Stimulated activated CD4-positive, alpha-beta T cell treated with anti-CD3 and anti-CD28 coated beads, TNF-alpha, amount 100 ng/mL, for 4 hours (primary cell): Measurements from ENCODE around the gene MYO1D.

ENCODE experiments used
- DNase-seq, 3 experiments: peaks; one replicate each; pipeline ENCODE4 v3.0.0-alpha.2; 2020; ENCODE audit warnings: low read depth in 3 of 3

Gene MYO1D

DNA sequence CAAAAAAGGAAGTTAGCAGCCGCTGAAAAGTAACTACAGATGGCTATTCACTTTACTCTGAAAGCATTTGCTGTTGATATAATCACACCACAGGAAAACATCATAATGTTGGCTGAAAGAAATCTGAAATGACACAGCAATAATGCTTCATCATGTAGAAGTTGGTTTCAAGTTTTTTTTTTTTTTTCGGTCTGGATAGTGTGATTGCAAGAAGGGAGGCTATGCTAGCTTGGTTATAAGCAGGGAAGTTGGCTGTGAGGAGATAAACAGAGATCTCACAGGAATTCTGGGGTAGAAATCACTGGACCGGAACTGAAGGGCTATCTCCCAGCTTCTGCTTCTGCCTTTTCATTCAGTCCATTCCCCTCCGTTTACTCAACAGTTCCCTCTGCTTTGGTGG lies 57.9 kb downstream of the MYO1D start:
- DNase-seq: no peak

DNA sequence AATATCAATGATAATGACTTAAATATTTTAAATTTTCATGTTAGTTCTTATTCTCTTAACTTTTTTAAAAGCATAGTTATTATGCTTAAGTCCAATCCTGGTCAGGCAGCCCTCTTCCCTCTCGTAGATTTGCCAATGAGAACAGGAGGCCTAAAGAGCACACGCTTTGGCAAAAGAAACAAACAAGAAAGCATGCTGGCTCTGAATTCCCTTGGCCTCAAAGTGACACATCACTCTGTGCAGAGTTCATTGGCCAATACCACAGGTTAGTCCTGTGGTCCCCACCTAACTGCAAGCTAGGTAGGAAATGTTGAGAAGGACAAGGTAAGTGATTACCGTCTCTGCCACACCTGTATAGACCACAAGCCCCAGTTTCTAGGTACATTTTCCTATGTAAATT lies 61.5 kb downstream of the MYO1D start:
- DNase-seq: no peak

DNA sequence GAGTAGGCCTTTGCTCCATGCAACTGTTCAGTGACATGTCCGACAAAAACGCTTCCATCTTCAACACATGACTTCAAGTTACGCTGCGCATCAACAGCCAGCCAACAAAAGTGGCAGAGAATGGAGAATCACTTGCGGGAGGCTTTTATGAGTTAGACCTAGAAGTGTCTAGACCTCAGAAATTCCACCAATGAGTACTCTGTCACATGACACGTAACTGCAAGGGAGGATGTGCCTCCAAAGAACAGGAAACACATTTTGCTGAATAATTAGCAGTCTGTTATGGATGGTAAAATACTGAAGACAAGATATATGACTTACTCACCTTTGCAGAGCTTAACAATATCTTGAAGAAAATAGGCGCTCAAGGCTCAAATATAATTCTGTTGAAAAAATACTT lies 62.1 kb downstream of the MYO1D start:
- no peak for DNase-seq

DNA sequence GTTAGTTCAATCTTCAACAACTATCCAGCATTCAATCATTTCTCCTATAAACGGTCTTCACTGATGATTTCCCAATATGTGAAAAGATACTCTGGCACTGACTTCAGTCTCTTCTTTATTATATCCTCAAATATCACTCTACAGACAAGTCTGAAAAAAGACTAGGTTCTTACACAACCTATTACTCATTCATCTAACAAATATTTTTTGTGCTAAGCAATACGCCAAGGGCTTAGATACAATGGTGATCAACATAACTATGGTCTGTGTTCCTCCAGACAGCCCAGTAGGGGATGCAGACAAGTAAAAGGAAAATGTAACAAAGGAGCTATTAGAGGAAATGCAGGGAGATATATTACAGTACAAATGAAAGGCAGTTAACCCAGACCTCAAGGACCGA lies 63.9 kb downstream of the MYO1D start:
- no peak for DNase-seq

DNA sequence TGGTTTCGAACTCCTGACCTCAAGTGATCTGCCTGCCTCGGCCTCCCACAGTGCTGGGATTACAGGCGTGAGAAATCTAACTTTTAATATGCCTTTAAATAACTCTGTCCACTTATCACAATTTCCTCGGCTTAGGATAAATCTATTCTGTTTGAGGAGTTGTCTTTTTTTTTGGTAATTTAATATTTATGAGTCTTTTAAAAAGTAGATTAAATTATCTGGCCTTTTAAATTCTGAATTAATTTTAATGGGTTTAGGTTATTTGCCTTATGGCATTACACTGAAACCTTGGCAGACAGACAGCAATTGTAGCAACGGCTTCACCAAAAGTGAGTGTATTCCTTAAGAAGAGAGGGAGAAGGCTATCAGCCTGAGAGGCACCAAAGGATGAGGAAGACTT lies 66.2 kb downstream of the MYO1D start:
- DNase-seq: no peak

DNA sequence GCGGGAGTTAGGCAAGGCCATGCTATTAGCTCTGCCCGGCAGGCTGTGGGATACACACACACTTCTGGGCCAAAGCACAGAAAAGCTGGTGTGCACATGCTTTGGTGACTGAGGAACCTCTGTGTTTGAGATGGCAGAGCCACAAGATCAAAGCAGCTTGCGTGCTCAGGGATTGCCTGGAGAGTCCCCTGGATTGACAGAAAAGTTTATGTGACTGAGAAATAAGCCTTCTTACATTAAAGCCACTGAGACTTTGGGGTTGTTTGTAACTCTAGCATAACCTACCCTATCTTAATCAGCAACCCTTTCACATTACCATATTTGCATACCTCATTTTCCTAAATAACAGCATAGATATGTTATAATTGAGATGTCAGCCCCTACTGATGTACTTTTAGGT lies 69.3 kb downstream of the MYO1D start:
- no peak for DNase-seq

DNA sequence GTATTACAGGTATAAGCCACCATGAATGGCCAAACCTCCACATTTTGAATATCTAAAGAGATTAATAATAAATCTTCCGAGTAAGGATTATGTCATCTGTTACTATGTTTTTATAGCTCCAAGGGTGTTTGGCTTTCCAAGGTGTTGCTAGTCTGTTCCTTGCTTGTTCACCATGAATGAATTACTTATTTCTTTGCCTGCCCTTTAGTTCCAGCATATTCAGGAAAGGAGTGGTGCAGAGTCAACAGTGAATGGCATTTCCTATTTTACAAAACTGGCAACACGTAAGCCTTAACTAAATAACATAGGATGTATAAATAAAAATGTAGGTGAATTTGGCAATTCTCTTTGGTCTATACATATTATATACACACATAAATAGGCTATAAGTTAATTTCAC lies 70.3 kb downstream of the MYO1D start:
- no peak for DNase-seq

DNA sequence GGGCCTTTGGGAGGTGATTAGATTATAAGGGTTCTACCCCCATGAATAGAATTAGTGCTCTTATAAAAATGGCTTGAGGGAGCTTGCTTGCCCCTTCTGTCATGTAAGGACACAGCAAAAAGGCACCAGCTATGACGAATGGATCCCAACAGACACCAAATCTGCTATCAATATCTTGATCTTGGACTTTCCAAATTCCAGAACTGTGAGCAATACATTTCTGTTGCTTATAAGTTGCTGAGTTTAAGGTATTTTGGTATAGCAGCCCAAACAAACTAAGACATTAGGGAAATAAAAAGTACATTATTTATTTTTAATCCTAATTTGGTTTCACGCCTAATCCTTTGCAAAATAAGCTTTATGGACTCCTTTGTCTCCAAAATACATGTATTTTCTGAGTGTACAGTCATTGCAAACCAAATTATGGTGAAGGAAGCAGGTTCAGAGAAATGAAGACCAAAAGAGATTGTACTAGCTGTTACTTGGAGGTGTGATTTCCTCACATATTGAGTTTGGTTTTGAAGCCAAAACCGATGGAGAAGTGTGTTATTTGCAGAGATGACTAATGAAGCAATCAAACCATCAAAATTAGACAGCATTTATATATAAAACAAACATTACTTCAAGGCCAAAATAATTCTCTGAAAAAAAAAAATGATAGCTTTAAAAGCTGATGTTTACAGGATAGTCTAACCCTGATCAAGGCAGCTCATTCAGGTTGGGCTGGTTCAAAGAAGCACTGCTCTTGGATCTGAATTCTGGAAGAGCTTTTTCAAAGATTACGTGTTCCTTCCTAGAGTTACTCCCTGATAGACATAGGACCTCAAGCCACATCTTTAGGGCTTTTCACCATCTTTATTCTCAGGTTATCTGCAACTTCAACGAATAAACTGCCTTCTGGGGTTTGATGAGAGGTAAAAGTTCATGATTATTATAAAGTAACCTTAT lies 71.6 kb downstream of the MYO1D start:
- DNase-seq: no peak

DNA sequence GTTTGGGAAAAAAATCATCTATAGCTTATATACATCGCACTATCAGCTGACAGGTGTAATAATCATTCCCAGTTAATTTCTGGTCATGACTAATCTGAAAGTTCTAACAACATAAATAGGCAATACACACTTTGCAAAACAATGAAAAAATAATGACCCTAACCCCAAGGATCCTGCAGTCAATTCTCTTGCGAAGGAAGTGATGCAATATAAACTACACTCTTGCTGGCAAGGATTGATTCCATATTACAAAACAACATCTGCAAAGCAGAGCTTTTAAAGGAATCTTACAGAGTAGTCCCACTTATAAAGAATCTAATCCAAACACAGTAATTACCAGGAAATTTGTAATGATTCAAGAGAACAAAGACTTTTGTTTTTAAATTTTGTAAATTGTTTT lies 73.4 kb downstream of the MYO1D start:
- no peak for DNase-seq

DNA sequence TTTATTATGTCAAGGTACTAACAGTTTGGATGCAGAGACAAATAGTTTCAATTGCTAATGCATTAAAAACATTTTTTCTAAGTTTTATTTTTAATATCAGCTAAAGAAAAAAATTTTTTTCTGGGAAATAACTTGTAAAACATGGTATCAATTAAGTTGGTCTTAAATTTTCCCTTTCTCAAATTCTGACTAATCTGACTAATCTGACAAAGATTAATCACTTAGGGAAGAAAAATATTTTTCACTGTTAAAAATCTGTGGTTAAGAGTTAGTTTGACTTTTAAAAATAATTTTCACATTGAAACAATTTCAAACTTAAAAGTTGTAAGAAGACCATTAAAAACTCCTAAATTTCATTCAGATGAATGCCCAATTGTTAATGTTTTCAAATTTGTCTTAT lies 74.6 kb downstream of the MYO1D start:
- no peak for DNase-seq

DNA sequence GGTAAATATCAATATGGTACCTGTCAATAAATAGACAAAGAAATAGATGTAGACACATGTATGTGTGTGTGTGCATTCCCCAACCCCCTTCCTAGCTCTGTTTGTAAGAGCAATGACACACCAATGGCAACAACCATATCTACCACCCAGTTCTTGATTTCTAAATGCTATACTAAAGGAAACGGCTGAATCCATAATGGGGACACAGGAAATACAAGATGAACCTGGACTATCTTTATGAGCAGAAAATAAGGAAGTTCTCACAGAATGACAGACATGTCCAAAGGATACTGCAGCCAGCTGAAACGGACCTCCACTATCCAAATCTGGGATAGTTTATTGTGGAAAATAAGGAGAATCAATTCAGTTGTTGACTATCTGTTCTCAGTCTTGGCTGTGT lies 75.3 kb downstream of the MYO1D start:
- DNase-seq: no peak

DNA sequence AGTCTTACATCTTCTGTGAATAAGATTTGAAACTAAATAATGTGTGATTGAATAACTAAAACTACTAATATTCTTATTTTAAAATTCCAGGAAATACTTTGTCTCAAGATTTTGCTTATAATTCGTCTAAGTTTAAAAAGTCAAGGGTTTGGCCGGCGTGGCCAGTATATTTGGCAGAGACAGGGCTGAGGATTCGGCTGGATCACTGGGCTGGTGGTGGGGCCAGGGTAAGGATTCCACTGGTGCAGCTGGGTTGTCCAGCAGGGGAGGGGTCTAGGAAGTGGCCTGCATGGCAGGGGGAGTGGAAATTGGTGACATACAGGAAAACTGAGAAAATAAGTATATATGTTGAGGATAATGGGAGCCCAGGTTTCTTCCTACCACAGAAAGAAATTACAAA lies 75.7 kb downstream of the MYO1D start:
- no peak for DNase-seq

DNA sequence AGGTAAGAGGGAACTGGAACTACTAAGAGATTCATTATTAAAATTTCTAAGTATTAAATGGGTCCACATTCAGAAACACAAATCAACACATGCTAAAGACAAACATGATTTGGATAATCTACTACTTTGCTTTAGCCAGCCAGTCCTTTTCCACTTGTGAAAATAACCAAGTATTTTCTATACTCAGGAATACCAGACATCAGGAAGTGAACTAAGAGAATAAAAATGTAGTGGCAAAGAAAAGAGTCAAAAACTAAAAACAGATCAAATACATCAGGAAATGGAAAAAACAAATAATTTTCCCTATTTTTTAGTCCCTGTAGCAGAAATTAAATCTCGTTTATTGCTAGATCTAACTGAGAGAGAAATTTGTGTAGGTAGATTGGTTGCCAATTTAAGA lies 78.0 kb downstream of the MYO1D start:
- DNase-seq: no peak

DNA sequence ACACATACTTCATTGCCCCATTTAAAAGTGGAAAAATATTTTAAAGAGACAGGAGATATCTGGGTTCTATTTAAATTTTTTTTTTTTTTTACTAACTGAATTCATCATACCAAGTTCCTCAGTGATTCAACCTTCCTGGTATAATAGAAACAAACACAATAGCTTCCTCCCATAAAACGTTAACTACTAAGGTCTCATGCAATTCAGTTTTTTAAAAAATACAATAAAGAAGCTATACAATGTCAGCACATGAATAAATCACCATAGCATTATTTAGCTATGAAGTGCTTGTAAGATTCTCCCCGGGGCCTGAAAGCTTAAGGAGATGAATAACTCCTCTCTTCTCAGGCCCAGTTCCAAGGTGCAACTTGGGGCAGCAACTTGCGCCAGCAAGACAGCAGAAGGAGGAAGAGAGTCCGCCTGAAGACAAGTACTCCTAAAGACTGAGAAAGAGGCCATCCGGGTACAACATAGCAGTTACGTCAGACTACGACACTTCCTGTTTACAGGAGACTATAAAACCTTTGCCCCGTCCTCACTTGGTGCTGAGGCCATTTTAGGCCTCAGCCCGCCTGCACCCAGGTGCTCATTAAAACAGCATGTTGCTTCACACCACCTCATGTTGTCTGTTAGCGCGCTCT lies 81.5 kb downstream of the MYO1D start:
- no peak for DNase-seq

DNA sequence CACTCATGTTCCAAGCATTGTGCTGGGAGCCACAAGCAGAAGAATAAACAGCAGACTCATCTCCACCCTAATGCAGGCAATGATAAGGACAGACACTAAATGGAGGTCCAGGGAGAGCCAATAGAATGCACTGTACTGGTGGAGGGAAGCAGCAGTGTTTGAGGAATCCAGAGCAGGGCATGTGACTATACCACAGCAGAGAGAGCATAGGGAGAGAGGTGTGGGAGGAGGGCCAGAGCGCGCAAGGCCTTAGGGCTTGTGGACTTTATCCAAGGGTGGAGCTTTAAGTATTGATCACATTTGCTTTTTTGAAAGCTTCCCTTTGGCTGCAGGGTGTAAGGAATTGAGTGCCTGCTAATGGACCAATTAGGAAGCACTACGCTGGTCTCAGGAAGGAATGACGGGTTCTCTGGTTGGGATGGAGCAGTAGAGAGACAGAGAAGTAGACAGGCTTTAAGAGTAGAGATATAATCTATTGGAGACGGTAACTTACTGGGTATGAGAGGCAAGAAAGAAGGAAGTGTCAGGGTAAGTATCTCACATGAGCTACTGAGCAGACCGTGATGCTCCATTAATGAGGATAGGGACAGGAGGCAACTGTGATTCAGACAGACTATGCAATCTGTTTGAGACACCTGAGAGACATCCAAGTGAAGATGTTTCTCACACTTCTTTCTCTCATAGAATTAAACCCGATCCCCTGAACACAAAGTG lies 82.2 kb downstream of the MYO1D start:
- DNase-seq: no peak

DNA sequence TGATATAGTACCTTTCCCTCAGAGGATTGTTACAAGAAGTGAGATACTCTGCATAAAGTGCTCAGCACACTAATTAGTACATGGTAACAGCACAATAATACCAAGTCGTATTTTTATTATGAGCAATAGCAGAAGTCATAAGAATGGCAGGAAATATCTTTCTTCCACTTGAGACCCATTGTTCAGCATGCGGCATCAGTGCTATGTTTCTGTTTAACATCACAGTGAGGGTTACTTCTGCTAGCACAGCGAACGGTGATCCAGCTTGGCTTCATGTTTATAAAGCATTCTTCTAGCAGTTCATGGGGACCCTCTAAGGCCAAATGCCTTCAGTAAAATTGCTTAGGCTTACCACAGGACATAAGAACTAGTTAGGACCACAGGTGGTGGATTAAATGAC lies 83.1 kb downstream of the MYO1D start:
- DNase-seq: no peak

DNA sequence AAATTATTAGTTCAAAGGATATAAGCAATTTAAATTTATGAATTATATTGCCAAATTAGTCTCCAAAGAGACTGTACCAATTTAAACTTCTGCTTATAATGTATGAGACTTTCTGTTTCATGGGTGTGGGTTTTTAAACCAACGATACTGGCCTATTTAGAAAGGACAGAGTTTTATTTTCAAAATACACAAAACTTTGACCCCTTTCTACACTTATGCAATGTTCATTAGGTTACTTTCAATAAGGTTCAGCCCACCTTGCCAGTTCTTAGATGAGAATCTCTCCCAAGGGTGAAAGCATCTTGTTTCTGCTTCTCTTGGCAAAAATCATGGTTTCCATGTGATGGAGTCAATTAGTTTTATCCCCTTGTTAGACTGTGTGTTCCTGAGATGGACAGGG lies 84.7 kb downstream of the MYO1D start:
- DNase-seq: no peak

DNA sequence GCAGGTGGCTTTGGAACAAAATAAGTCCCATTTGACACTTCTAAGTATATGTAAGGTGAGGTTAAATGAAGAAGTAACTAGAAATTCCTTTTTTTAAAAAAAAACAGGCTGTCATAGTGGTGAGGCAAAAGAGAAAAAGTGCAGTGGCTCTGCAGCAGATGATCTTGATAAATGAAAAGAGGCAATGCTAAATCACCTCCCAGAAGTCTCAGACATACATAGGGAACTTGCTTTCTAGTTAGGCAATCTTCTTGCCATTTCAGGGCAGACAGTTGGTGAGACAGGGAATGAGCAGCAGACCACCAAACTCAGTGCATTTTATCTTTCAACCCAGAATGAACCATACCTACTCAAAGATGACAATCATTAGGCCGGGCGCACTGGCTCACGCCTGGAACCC lies 90.8 kb downstream of the MYO1D start:
- no peak for DNase-seq

DNA sequence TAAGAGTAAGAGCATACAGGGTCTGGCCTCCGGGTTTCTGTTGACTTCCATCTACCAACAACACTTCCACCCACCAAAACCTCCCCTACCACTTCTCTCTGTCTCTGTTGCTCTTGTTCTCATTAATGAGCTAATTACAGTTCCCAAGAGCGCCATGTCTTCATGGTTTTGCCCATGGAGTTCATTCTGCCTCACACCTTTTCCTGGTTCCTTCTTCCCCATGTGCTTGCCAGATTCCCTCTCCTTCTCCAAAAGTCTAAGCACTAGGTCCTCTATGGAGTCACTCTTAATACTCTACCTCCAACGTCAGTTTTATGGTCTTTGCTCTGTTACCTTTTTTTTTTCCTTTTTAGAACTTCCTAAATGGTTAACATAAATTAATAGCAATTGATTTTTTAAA lies 92.8 kb downstream of the MYO1D start:
- no peak for DNase-seq

DNA sequence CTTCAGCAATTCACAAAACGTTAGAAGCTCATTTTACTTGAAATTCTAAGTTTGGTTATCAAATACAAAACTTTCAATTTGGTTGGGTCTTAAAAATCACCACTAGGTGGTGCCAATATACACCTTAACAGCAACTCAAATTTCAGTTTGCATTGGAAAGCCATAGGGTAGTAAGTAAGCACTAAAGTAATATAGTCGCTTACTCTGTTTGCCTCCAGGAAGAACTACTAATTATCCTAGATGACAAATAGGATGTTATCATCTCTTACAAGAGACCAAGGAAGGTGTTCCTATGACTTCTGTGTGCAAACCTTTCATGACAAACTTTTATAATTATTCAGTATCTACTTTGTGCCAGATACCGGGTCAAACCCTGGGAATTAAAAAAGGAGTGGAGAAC lies 93.3 kb downstream of the MYO1D start:
- DNase-seq: no peak

DNA sequence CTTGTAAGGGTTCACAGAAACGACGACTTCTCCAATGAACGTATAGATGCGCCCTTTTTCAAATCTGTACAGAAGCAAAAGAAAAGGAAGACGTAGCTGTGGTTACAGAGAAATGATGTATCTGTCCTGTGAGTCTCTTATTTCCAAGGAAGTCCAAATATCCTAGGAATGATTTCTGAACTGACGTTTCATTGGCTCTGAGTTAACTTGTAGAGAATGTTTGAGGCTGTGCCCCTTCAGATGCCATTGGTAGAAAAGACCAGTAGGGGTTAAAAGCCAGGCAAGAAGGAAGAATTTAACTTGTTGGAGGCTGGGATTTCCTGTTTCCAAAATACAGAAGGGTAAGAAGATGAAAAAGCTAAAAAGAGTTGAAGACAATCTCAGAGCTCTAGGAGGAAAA lies 96.2 kb downstream of the MYO1D start:
- DNase-seq: no peak

DNA sequence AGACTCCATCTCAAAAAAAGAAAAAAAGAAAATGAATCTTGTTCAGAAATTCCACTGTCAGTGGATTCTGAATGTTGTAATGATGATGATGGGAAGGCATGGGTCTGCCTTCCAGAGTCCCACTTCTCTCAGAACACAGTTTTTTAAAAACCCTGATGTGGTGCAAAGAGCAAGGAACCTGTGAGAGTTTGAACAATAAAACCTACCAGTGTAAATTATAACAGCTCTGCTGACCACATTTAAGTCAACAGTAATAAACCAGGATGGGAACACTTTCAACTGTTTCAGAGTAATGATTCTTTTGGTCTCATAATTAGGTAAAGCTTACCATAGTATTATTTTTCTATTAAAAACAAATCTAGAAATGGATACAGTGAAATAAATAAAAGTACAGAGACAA lies 99.0 kb downstream of the MYO1D start:
- DNase-seq: no peak

DNA sequence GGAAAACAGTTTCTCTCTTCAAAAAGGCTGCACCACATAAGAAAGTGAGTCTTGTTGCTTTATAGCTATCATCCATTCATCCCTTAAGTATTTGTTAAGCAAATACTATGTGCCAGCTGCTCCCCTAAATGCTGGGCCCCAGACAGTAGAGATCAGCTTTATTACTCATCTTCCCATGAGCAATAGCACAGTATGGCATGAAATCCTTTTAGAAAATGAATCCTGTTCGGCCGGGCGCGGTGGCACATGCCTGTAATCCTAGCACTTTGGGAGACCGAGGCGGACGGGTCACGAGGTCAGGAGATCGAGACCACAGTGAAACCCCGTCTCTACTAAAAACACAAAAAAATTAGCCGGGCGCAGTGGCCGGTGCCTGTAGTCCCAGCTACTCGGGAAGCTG lies 99.5 kb downstream of the MYO1D start:
- DNase-seq: no peak
